PFSK-1 (cell line): ENCODE data around the gene C5.

Experiments
- FOXP2 ChIP-seq: optimal IDR thresholded peaks from 2 replicates; pipeline ENCODE3; 2011; ENCODE audit warnings: borderline replicate concordance, control low read depth, inconsistent platforms; ENCODE audit not compliant: insufficient read depth; ENCODE audit errors: extremely low read length, extremely low read depth
- POLR2AphosphoS5 ChIP-seq: IDR thresholded peaks from 2 replicates; pipeline ENCODE4 v1.6.1; 2012; ENCODE audit warnings: low read depth, mild to moderate bottlenecking, control low read depth, low read length, moderate library complexity
- REST ChIP-seq, 2 experiments: IDR thresholded peaks; 2 replicates each; pipeline versions ENCODE4 v1.6.1 to v1.8.0; 2011 to 2012; ENCODE audit warnings: low read depth in 2 of 2, low read length in 2 of 2, control low read depth in 1 of 2, inconsistent platforms in 1 of 2, mild to moderate bottlenecking in 1 of 2, moderate library complexity in 1 of 2; ENCODE audit not compliant: insufficient read depth in 1 of 2
- SIN3A ChIP-seq: IDR thresholded peaks from 2 replicates; pipeline ENCODE4 v1.6.1; 2012; ENCODE audit warnings: mild to moderate bottlenecking, low read length, moderate library complexity, borderline replicate concordance; ENCODE audit not compliant: insufficient read depth
- TAF1 ChIP-seq: IDR thresholded peaks from 2 replicates; pipeline ENCODE4 v1.6.1; 2012; ENCODE audit warnings: low read length, control low read depth, borderline replicate concordance; ENCODE audit not compliant: insufficient read depth

Gene C5

GRCh38 chr9:121026260-121026691, 23.8 kb downstream of the C5 start:
- no peak for TF ChIP-seq SIN3A

- TF ChIP-seq TAF1, result no peak
- TF ChIP-seq SIN3A, result no peak
- no peak for TF ChIP-seq REST (IDR thresholded peaks at IDR 0.05; ENCODE audit: insufficient read depth in 1 of 2, low read depth in 2 of 2, low read length in 2 of 2)
- TF ChIP-seq FOXP2, result no peak
- no peak for TF ChIP-seq POLR2AphosphoS5
Observed at GRCh38 chr9:121024237-121024636, 25.8 kb downstream of the C5 start.

GRCh38 chr9:121023064-121023463, 27.0 kb downstream of the C5 start:
- TF ChIP-seq POLR2AphosphoS5 (no peak), SIN3A (no peak), FOXP2 (no peak), TAF1 (no peak), REST (IDR thresholded peaks at IDR 0.05; ENCODE audit: insufficient read depth in 1 of 2, low read depth in 2 of 2, low read length in 2 of 2) (no peak)

- TF ChIP-seq REST (IDR thresholded peaks at IDR 0.05; ENCODE audit: insufficient read depth in 1 of 2, low read depth in 2 of 2, low read length in 2 of 2) (no peak), TAF1 (no peak), SIN3A (no peak), FOXP2 (no peak), POLR2AphosphoS5 (no peak)
Observed at GRCh38 chr9:121021301-121021700, 28.8 kb downstream of the C5 start.

GRCh38 chr9:121019273-121019672, 30.8 kb downstream of the C5 start:
- TF ChIP-seq REST (IDR thresholded peaks at IDR 0.05; ENCODE audit: insufficient read depth in 1 of 2, low read depth in 2 of 2, low read length in 2 of 2) (no peak), POLR2AphosphoS5 (no peak), TAF1 (no peak), FOXP2 (no peak), SIN3A (no peak)
